ENCODE measurements around the gene JADE1. TPM values are rescaled to one million over a fixed set of nuclear protein-coding genes. Genes with fewer than 3 reads are reported as not detected.

Gene JADE1
- total RNA-seq, 1 donor from 2014 or later = 18.2 TPM

DNA sequence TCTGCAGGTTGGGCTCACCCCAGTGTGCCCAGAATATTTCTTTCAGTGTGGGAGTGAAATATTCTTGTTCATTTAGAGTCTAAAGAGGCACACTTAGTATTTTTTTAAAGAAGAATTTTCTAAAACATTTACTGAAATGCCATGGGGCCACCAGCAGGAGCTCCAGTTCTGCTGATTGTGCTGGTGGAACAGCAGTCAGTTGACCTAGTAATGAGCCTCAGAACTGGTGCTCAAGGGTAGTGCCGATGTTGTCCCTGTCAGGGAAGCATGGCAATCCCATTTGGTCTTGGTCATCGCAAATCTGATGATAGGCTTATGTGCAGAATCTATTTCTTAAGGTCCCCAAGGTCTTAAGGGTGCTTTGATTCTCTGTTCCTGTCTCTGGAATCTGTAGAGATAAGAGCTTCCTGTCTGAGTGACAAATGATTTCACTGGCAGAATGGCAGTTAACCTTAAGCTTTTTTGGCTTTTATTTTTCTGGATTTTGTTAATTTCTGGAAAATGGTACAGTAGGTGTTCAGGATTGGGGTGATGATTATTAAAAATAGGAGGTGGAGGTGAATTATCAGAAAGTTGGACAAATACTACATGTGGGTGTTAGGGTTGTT is 31.3 kb downstream of the JADE1 start:
- DNase-seq (ENCODE audit: low spot score) = no peak
- Mint-ChIP-seq H3K9me3 (ENCODE audit: unreplicated experiment) (no peaks in the 10 kb centered on the region), H3K27me3 (ENCODE audit: unreplicated experiment) (peaks cover 3% of the 10 kb centered on the region), H3K4me3 (ENCODE audit: unreplicated experiment) (no peak overlapping the region), H3K27ac (ENCODE audit: unreplicated experiment) (no peak overlapping the region), H3K4me1 (ENCODE audit: unreplicated experiment) (peaks cover 39% of the 10 kb centered on the region), H3K36me3 (ENCODE audit: low read depth, unreplicated experiment) (peaks cover 22% of the 10 kb centered on the region)
- TF ChIP-seq, protein P1, sequence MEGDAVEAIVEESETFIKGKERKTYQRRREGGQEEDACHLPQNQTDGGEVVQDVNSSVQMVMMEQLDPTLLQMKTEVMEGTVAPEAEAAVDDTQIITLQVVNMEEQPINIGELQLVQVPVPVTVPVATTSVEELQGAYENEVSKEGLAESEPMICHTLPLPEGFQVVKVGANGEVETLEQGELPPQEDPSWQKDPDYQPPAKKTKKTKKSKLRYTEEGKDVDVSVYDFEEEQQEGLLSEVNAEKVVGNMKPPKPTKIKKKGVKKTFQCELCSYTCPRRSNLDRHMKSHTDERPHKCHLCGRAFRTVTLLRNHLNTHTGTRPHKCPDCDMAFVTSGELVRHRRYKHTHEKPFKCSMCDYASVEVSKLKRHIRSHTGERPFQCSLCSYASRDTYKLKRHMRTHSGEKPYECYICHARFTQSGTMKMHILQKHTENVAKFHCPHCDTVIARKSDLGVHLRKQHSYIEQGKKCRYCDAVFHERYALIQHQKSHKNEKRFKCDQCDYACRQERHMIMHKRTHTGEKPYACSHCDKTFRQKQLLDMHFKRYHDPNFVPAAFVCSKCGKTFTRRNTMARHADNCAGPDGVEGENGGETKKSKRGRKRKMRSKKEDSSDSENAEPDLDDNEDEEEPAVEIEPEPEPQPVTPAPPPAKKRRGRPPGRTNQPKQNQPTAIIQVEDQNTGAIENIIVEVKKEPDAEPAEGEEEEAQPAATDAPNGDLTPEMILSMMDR (IDR thresholded peaks at IDR 0.05; ENCODE audit: unreplicated experiment) = no peak

DNA sequence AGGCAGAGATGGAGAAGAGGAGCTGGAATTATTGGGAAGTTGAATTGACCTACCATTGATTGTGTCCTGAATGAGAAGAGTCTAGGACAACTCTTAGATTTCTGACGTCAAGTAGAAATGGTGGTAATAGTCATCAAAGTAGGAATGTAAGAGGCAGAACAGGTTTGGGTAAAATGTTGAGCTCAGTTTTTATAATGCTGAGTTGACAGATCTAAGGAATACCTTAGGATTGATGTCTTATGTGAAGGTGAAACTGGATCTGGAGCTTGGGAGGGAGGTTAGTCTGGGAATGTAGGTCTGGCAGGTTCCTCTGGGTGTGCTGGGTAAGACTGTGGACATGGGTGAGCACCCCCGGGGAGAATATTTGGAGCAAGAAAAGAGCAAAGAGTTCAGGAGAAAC is 31.9 kb downstream of the JADE1 start:
- Mint-ChIP-seq H3K27me3 (ENCODE audit: unreplicated experiment) (peaks cover 5% of the 10 kb centered on the region), H3K4me3 (ENCODE audit: unreplicated experiment) (no peak overlapping the region), H3K36me3 (ENCODE audit: low read depth, unreplicated experiment) (peaks cover 25% of the 10 kb centered on the region), H3K4me1 (ENCODE audit: unreplicated experiment) (peaks cover 39% of the 10 kb centered on the region), H3K27ac (ENCODE audit: unreplicated experiment) (no peak overlapping the region), H3K9me3 (ENCODE audit: unreplicated experiment) (no peaks in the 10 kb centered on the region)
- no peak for DNase-seq (ENCODE audit: low spot score)
- TF ChIP-seq, protein P1 (IDR thresholded peaks at IDR 0.05; ENCODE audit: unreplicated experiment) = no peak

DNA sequence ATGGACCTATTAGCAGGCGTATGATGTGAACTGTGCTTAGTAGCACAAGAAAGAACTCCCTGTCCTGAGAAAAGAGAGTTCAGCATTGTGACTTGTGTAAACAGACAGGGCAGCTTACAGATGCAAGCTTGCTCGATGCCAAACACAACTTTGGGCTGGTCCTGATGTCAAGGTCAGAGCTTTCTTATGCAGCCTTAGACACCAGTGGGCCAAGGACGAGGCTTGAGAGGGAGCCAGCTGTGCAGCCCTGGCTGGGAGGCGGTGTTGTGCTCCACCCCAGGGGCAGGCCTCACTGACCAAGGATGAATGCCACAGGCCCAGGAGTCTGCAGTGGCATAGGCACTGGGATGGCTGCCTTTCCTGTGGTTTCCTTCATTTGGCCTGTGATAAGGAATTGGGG is 35.4 kb downstream of the JADE1 start:
- DNase-seq (ENCODE audit: low spot score) = no peak
- TF ChIP-seq, protein P1 (IDR thresholded peaks at IDR 0.05; ENCODE audit: unreplicated experiment) = no peak
- Mint-ChIP-seq H3K27ac (ENCODE audit: unreplicated experiment) (no peak overlapping the region), H3K4me3 (ENCODE audit: unreplicated experiment) (no peak overlapping the region), H3K9me3 (ENCODE audit: unreplicated experiment) (no peaks in the 10 kb centered on the region), H3K27me3 (ENCODE audit: unreplicated experiment) (peaks cover 8% of the 10 kb centered on the region), H3K36me3 (ENCODE audit: low read depth, unreplicated experiment) (peaks cover 53% of the 10 kb centered on the region), H3K4me1 (ENCODE audit: unreplicated experiment) (peaks cover 35% of the 10 kb centered on the region)

DNA sequence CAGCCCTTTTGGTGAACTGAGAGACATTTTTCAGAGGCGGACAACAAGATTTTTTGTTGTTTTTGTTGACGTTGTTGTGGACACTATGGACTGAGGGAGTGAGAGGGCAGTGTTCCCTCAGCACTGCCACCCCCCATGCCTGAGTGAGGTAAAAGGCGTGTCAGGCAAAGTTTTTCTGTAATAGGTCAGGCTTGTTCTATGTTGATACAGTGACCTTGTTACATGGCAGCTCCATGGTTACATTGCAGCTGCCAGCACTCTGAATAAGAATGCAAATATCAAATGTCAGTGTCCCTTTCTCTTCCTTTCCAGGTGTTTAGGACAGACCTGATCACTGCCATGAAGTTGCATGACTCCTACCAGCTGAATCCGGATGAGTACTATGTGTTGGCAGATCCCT is 36.6 kb downstream of the JADE1 start:
- H3K27me3 Mint-ChIP-seq (ENCODE audit: unreplicated experiment) = peaks cover 7% of the 10 kb centered on the region
- peaks cover 24% of the 10 kb centered on the region for H3K4me1 Mint-ChIP-seq (ENCODE audit: unreplicated experiment)
- no peak overlapping the region for H3K27ac Mint-ChIP-seq (ENCODE audit: unreplicated experiment)
- H3K9me3 Mint-ChIP-seq (ENCODE audit: unreplicated experiment) = no peaks in the 10 kb centered on the region
- TF ChIP-seq, protein P1 (IDR thresholded peaks at IDR 0.05; ENCODE audit: unreplicated experiment) = no peak
- no peak for DNase-seq (ENCODE audit: low spot score)
- H3K4me3 Mint-ChIP-seq (ENCODE audit: unreplicated experiment) = no peak overlapping the region
- H3K36me3 Mint-ChIP-seq (ENCODE audit: low read depth, unreplicated experiment) = peaks cover 59% of the 10 kb centered on the region

DNA sequence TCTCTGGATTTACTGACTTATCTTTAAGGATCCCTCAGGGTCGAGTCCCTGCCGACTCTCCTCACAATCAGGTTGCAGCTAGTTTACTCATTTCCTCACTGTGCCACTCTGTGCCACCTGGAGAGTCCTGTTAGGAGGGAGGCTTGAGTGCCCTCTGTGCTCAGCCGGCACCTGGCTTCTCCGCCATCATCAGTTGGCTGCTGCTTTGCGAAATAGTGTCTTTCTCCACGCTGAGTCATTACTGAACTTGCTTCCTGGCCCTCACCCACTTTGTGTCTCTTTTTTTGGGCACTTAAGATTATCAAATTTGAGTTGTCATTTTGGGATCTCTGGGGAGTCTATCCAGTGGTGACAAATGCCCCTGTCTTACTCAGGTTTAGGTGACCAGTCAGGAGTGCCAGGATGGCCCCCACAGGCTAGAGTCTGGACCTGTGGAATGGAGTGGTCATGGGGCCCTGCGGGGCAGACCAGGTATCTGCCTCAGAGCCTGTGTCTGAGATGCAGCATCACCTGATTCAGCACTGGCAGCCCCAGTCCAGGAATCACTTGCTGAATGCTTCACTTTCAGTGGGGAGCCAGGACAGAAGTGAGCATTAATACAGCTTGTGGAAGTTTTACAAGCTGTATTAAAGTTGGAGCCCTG is 37.7 kb downstream of the JADE1 start:
- H3K36me3 Mint-ChIP-seq (ENCODE audit: low read depth, unreplicated experiment) = peaks cover 60% of the 10 kb centered on the region

More for the DNA sequence above, 37.7 kb downstream of the JADE1 start:
- Mint-ChIP-seq H3K9me3 (ENCODE audit: unreplicated experiment) (no peaks in the 10 kb centered on the region), H3K27ac (ENCODE audit: unreplicated experiment) (no peak overlapping the region), H3K4me3 (ENCODE audit: unreplicated experiment) (peak overlapping the region; percentile 27), H3K27me3 (ENCODE audit: unreplicated experiment) (peaks cover 5% of the 10 kb centered on the region), H3K4me1 (ENCODE audit: unreplicated experiment) (peaks cover 17% of the 10 kb centered on the region)
- TF ChIP-seq, protein P1 (IDR thresholded peaks at IDR 0.05; ENCODE audit: unreplicated experiment) = no peak
- DNase-seq (ENCODE audit: low spot score) = no peak
